GM21423 (cell line): ENCODE data around the gene ACTL10.

Experiments
- ATAC-seq: cut with Tn5 transposase; IDR thresholded peaks from one replicate; pipeline ENCODE4 v1.9.1; 2021; ENCODE audit warnings: mild to moderate bottlenecking, moderate library complexity; ENCODE audit not compliant: unreplicated experiment

ACTL10 gene

GRCh38 chr20:33676121-33676520 lies 9.4 kb downstream of the ACTL10 start:
- ATAC-seq = no peak

GRCh38 chr20:33676652-33677645 lies 10.2 kb downstream of the ACTL10 start:
- no peak for ATAC-seq

GRCh38 chr20:33677991-33678702 lies 11.4 kb downstream of the ACTL10 start:
- ATAC-seq = no peak

- ATAC-seq = peak; percentile 67
These were observed 13.2 kb downstream of the ACTL10 start for GRCh38 chr20:33679758-33680485.

GRCh38 chr20:33680686-33681085 lies 13.9 kb downstream of the ACTL10 start:
- no peak for ATAC-seq

- ATAC-seq = no peak
These were observed 14.5 kb downstream of the ACTL10 start for GRCh38 chr20:33681288-33681687.

- ATAC-seq = no peak
These were observed 15.1 kb downstream of the ACTL10 start for GRCh38 chr20:33681728-33682353.

GRCh38 chr20:33684533-33685327 lies 18.0 kb downstream of the ACTL10 start:
- no peak for ATAC-seq

GRCh38 chr20:33685328-33686099 lies 18.8 kb downstream of the ACTL10 start:
- ATAC-seq = peak; percentile 38

GRCh38 chr20:33686100-33686983 lies 19.6 kb downstream of the ACTL10 start, which contains the start of gene E2F1:
Gene E2F1, minus strand, starts transcription at chr20:33686385. Its CDS starts 121 bp downstream, at chr20:33686264.
- ATAC-seq = peak; percentile 74

GRCh38 chr20:33686984-33687366 lies 20.2 kb downstream of the ACTL10 start:
- no peak for ATAC-seq

GRCh38 chr20:33687370-33687915 lies 20.7 kb downstream of the ACTL10 start:
- no peak for ATAC-seq

GRCh38 chr20:33687993-33688937 lies 21.5 kb downstream of the ACTL10 start:
- ATAC-seq = no peak

GRCh38 chr20:33688938-33689424 lies 22.2 kb downstream of the ACTL10 start:
- no peak for ATAC-seq

- ATAC-seq = no peak
These were observed 22.8 kb downstream of the ACTL10 start for GRCh38 chr20:33689493-33689892.

GRCh38 chr20:33689973-33690372 lies 23.2 kb downstream of the ACTL10 start:
- no peak for ATAC-seq

- ATAC-seq = no peak
These were observed 26.5 kb downstream of the ACTL10 start for GRCh38 chr20:33693289-33693688.
